ENCODE results near the gene ZNF217. TPM values are rescaled to one million over a fixed set of nuclear protein-coding genes. Genes with fewer than 3 reads are reported as not detected.
"Not testable (repeated sequence)": the region's sequence is repeated elsewhere in the genome, so short reads cannot be mapped to it uniquely, and the experiment has no call there.

The ZNF217 gene
- total RNA-seq, 6 donors from 2014 or later: 18.7 to 38.4 (median 33.9) TPM

DNA sequence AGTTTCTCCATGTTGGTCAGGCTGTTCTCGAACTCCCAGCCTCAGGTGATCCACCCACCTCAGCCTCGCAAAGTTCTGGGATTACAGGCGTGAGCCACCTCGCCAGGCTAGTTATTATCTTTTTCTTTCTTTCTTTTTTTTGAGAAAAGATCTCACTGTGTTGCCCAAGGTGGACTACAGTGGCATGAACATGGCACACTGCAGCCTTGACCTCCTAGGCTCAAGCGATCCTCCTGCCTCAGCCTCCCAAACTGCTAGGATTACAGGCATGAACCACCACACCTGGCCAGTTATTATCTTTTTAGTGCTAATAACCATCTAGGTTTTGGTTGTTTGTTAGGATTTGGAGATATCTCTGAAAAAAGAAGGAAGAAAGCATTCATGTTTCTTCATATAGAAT lies 35.8 kb upstream of the ZNF217 start:
- TF ChIP-seq POLR2A (IDR thresholded peaks at IDR 0.05): no peak
- 93 to 95% methylated on average over 4 of the region's 5 CpGs for WGBS, 2 donors
- Histone ChIP-seq H3K4me1 (peaks cover 0 to 4% (median 0%) of the 10 kb centered on the region in 4 donors), H3K36me3 (no peaks in the 10 kb centered on the region), H3K4me3 (no peak overlapping the region), H3K27ac (no peak overlapping the region), H3K27me3 (no peaks in the 10 kb centered on the region), H3K9me3 (no peaks in the 10 kb centered on the region)
- ATAC-seq (ENCODE audit: low FRiP score in 2 of 2) (no peak), DNase-seq (peak in 1 of 2 donors; percentile 3)

GRCh38 chr20:53628758-53629157 lies 35.1 kb upstream of the ZNF217 start:
- not testable (repeated sequence) for H3K4me3 ChIP-seq; ATAC-seq (ENCODE audit: low FRiP score in 2 of 2); H3K27ac ChIP-seq; DNase-seq; H3K36me3 ChIP-seq; H3K9me3 ChIP-seq; H3K27me3 ChIP-seq
- H3K4me1 ChIP-seq: peaks cover 0 to 10% (median 4%) of the 10 kb centered on the region in 4 donors
- 92 to 93% methylated on average over 6 of the region's 6 CpGs for WGBS, 2 donors

- H3K27me3 ChIP-seq: no peaks in the 10 kb centered on the region
- peak in 1 of 2 donors; percentile 2 for DNase-seq
- 93 to 96% methylated on average over 6 of the region's 6 CpGs for WGBS, 2 donors
- ATAC-seq (ENCODE audit: low FRiP score in 2 of 2): no peak
- no peaks in the 10 kb centered on the region for H3K9me3 ChIP-seq
- TF ChIP-seq, protein P1, sequence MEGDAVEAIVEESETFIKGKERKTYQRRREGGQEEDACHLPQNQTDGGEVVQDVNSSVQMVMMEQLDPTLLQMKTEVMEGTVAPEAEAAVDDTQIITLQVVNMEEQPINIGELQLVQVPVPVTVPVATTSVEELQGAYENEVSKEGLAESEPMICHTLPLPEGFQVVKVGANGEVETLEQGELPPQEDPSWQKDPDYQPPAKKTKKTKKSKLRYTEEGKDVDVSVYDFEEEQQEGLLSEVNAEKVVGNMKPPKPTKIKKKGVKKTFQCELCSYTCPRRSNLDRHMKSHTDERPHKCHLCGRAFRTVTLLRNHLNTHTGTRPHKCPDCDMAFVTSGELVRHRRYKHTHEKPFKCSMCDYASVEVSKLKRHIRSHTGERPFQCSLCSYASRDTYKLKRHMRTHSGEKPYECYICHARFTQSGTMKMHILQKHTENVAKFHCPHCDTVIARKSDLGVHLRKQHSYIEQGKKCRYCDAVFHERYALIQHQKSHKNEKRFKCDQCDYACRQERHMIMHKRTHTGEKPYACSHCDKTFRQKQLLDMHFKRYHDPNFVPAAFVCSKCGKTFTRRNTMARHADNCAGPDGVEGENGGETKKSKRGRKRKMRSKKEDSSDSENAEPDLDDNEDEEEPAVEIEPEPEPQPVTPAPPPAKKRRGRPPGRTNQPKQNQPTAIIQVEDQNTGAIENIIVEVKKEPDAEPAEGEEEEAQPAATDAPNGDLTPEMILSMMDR (IDR thresholded peaks at IDR 0.05): no peak
- no peak for TF ChIP-seq POLR2AphosphoS5 (IDR thresholded peaks at IDR 0.05)
- no peak overlapping the region for H3K4me3 ChIP-seq
- no peak overlapping the region for H3K27ac ChIP-seq
- H3K4me1 ChIP-seq: peaks cover 2 to 12% (median 10%) of the 10 kb centered on the region in 4 donors
- H3K36me3 ChIP-seq: no peaks in the 10 kb centered on the region
Observed at GRCh38 chr20:53628076-53628475, 34.4 kb upstream of the ZNF217 start.

DNA sequence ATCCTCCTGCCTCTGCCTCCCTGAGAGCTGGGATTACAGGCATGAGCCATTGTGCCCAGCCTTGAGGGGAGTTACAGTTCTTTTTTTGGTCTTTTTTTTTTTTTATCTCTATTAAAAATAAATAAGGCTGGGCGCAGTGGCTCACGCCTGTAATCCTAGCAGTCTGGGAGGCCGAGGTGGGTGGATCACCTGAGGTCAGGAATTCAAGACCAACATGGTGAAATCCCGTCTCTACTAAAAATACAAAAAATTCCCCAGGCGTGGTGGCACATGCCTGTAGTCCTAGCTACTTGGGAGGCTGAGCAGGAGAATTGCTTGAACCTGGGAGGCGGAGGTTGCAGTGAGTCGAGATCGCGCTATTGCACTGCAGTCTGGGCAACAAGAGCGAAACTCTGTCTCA lies 33.4 kb upstream of the ZNF217 start:
- H3K4me3 ChIP-seq; H3K27ac ChIP-seq; H3K36me3 ChIP-seq; DNase-seq; H3K27me3 ChIP-seq; ATAC-seq (ENCODE audit: low FRiP score in 2 of 2); H3K9me3 ChIP-seq: not testable (repeated sequence)
- 96 to 97% methylated on average over 10 of the region's 10 CpGs for WGBS, 2 donors
- H3K4me1 ChIP-seq: peaks cover 12 to 23% (median 21%) of the 10 kb centered on the region in 4 donors

DNA sequence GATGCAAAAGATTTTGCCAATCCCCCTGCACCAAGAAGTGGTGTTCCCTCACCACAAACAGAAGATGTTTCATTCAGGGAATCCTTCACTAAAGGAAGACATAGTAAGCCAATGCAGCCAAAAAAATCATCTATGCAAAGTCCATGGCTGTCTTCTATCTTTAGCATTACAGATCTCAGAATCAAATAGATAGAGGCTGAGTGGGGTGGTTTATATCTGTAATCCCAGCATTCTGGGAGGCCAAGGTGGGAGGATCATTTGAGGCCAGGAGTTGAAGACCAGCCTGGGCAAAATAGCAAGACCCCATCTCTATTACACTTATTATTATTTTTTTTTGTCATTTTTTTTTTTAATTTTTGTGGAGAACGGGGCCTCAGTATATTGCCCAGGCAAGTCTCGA lies 32.9 kb upstream of the ZNF217 start:
- TF ChIP-seq EP300 (IDR thresholded peaks at IDR 0.05): no peak
- WGBS, 2 donors: 95 to 97% methylated on average over 2 of the region's 2 CpGs
- Histone ChIP-seq H3K4me1 (peaks cover 16 to 27% (median 25%) of the 10 kb centered on the region in 4 donors), H3K27me3 (no peaks in the 10 kb centered on the region), H3K4me3 (no peak overlapping the region), H3K27ac (no peak overlapping the region), H3K9me3 (no peaks in the 10 kb centered on the region), H3K36me3 (no peaks in the 10 kb centered on the region)
- no peak for DNase-seq
- ATAC-seq (ENCODE audit: low FRiP score in 2 of 2): no peak

GRCh38 chr20:53625311-53626129 lies 31.9 kb upstream of the ZNF217 start:
- Histone ChIP-seq H3K27me3 (no peaks in the 10 kb centered on the region), H3K4me1 (peaks cover 27 to 38% (median 34%) of the 10 kb centered on the region in 4 donors), H3K27ac (no peak overlapping the region), H3K4me3 (no peak overlapping the region), H3K9me3 (no peaks in the 10 kb centered on the region), H3K36me3 (no peaks in the 10 kb centered on the region)
- no peak for TF ChIP-seq POLR2AphosphoS5 (IDR thresholded peaks at IDR 0.05)
- TF ChIP-seq POLR2A (IDR thresholded peaks at IDR 0.05): no peak
- TF ChIP-seq, protein P1 (IDR thresholded peaks at IDR 0.05): no peak
- TF ChIP-seq EP300 (IDR thresholded peaks at IDR 0.05): no peak
- DNase-seq (no peak), ATAC-seq (ENCODE audit: low FRiP score in 2 of 2) (no peak)
- WGBS, 2 donors: 73 to 76% methylated on average over 9 of the region's 9 CpGs

GRCh38 chr20:53624927-53625250 lies 31.2 kb upstream of the ZNF217 start:
- H3K36me3 ChIP-seq; H3K4me3 ChIP-seq; H3K9me3 ChIP-seq; H3K27me3 ChIP-seq; DNase-seq; ATAC-seq (ENCODE audit: low FRiP score in 2 of 2): not testable (repeated sequence)
- WGBS, 2 donors: 66 to 69% methylated on average over 7 of the region's 7 CpGs
- Histone ChIP-seq H3K27ac (peak overlapping the region in 1 of 4 donors; percentile 88), H3K4me1 (peaks cover 27 to 38% (median 35%) of the 10 kb centered on the region in 4 donors)

Data from upper lobe of left lung (tissue), 6 donors.